Measurements from ENCODE around the gene WIPF3.

Gene WIPF3

GRCh38 chr7:29915481-29916215 lies 109.3 kb downstream of the WIPF3 start:
- DNase-seq (ENCODE audit: low read depth): no peak

GRCh38 chr7:29917641-29918040 lies 111.3 kb downstream of the WIPF3 start:
- DNase-seq (ENCODE audit: low read depth): no peak

- DNase-seq (ENCODE audit: low read depth): no peak
Observed at GRCh38 chr7:29918850-29919249, 112.5 kb downstream of the WIPF3 start.

- DNase-seq (ENCODE audit: low read depth): no peak
Observed at GRCh38 chr7:29919790-29920189, 113.5 kb downstream of the WIPF3 start.

GRCh38 chr7:29920491-29920890 lies 114.2 kb downstream of the WIPF3 start:
- no peak for DNase-seq (ENCODE audit: low read depth)

GRCh38 chr7:29921404-29922010 lies 115.2 kb downstream of the WIPF3 start:
- DNase-seq (ENCODE audit: low read depth): no peak

GRCh38 chr7:29922921-29923700 lies 116.8 kb downstream of the WIPF3 start:
- no peak for DNase-seq (ENCODE audit: low read depth)

GRCh38 chr7:29924006-29924405 lies 117.7 kb downstream of the WIPF3 start:
- DNase-seq (ENCODE audit: low read depth): no peak

- DNase-seq (ENCODE audit: low read depth): no peak
Observed at GRCh38 chr7:29924684-29925083, 118.4 kb downstream of the WIPF3 start.

- no peak for DNase-seq (ENCODE audit: low read depth)
Observed at GRCh38 chr7:29926216-29926615, 119.9 kb downstream of the WIPF3 start.

GRCh38 chr7:29926741-29927140 lies 120.4 kb downstream of the WIPF3 start:
- DNase-seq (ENCODE audit: low read depth): no peak

- DNase-seq (ENCODE audit: low read depth): no peak
Observed at GRCh38 chr7:29929018-29929807, 122.9 kb downstream of the WIPF3 start.

- no peak for DNase-seq (ENCODE audit: low read depth)
Observed at GRCh38 chr7:29935111-29935510, 128.8 kb downstream of the WIPF3 start.

GRCh38 chr7:29937132-29937531 lies 130.8 kb downstream of the WIPF3 start:
- DNase-seq (ENCODE audit: low read depth): no peak

- no peak for DNase-seq (ENCODE audit: low read depth)
Observed at GRCh38 chr7:29940199-29940598, 133.9 kb downstream of the WIPF3 start.

- DNase-seq (ENCODE audit: low read depth): no peak
Observed at GRCh38 chr7:29945259-29945809, 139.0 kb downstream of the WIPF3 start.

GRCh38 chr7:29946428-29947186 lies 140.3 kb downstream of the WIPF3 start:
- no peak for DNase-seq (ENCODE audit: low read depth)

GRCh38 chr7:29948587-29948986 lies 142.3 kb downstream of the WIPF3 start:
- DNase-seq (ENCODE audit: low read depth): no peak

- no peak for DNase-seq (ENCODE audit: low read depth)
Observed at GRCh38 chr7:29950480-29950879, 144.2 kb downstream of the WIPF3 start.

- DNase-seq (ENCODE audit: low read depth): no peak
Observed at GRCh38 chr7:29951206-29951605, 144.9 kb downstream of the WIPF3 start.

GRCh38 chr7:29953726-29954347 lies 147.5 kb downstream of the WIPF3 start:
- no peak for DNase-seq (ENCODE audit: low read depth)

Data from stimulated activated CD8-positive, alpha-beta memory T cell treated with anti-CD3 and anti-CD28 coated beads, Interleukin-12 subunit alpha, Interleukin-12 subunit beta, amount 100 ng/mL, for 4 hours (primary cell).